NCI-H1417 (cell line): ENCODE data around the gene PSD2.
A peak's percentile ranks its signal among the peaks of the same experiment; 100 is the strongest.

Source experiments
- DNase-seq, 3 experiments: peaks; one replicate each; lab custom pipeline; 2025; lab: John Stamatoyannopoulos, UW

Gene PSD2

GRCh38 chr5:139855946-139856540 is 60.4 kb downstream of the PSD2 start:
- no peak for DNase-seq

DNA sequence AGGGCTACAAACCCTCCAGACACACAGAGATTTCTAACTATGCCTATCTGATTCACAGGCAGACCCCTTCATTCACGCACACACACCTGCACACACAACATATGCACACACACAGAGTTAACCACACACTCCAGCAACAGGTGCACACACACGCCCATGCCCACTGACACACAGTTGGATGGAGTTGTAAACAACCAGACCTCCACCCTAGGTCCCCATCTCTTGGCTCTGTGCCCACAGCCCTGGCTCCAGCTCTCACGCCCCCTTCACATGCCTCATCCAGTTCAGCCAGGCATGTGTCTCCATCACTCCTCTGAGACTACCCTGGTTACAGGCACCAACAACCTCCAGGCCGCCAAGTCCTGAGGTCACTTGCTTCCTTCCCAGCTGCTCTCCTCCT is 61.1 kb downstream of the PSD2 start:
- peak; percentile 34 to 72 (median 43) for DNase-seq

DNA sequence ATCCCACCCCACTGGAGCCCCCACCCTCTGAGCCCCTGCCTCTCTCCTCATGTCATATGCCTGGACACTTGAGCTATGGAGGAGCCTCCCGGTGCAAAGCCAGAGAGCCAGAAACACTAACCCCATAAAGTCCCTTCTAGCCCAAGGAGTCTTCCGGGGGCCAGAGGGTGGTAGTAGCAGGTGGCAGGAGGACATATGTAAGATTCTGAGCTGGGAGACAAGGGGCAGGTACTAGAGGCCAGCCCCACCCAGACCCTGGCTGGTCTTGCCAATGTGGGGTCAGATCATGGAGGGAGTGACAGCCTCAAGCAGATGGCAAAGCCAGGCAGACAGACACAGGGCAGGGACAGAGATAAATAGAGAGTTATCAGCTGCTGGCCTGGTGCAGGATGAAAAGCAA is 63.4 kb downstream of the PSD2 start:
- DNase-seq, result no peak

DNA sequence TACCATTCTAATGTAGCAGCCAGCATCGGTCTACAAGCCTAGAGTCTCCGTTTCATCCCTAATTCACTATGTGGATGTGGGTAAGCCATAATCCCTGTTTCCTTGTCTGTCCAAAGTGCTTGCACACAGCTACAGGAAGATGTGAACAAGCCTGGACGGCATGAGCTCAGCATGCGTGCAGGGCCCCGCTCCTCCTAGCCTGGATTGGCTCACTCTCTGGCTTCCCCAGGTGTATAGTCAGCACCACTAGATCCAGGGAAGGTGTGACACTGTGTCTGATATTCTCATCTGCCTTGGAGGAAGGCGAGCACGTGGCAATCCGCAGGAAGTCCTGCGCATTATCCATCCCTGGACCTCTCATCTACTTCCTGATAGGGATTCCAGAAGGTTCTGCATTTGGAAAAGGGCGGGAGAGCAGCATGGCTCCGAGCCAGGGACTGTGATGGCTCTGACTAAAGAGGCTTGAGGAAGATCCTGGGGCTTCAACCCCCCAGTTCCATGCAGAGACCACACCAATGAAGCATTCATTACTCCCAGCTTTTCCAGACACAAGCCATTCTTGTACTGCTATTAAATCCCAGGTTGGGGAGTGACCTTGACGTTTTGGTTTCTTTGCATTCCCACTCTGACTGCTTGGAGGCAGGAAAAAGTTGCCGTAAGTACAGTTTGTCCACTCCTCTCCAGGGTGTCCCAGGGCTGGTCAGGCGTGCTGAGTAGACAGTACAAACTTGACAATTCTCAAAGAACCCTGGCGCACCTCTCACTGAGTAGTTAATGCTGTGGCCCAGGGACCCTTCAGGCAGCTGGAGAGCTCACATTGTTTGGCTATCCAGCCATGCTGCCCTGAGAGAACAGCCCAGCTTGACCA is 65.6 kb downstream of the PSD2 start:
- no peak for DNase-seq

- DNase-seq, result no peak
These were observed 66.2 kb downstream of the PSD2 start for GRCh38 chr5:139861889-139862207.

GRCh38 chr5:139862313-139862712 is 66.7 kb downstream of the PSD2 start:
- no peak for DNase-seq

- DNase-seq, result no peak
These were observed 67.2 kb downstream of the PSD2 start for GRCh38 chr5:139862803-139863202.

DNA sequence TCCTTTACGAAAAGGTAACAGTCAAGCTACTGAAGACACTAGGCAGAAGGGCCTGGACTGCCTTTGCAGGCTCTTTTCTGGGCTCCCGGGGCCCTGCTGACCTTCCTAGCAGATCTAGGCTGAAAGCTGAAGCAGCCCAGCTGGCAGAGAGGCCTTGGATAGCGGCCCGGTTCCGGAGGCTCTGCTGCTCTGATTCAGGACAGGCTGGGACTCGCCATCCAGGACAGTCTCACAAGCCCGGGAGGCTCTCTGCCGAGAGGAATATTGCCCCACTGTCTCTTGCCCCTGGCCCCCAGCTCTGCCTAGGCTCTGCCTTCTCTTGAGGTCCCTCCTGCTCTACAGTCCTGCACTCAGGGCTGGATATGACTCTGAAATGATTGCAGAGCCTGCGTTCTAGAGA is 67.8 kb downstream of the PSD2 start:
- no peak for DNase-seq

- peak; percentile 9 to 57 (median 47) for DNase-seq
These were observed 68.4 kb downstream of the PSD2 start for GRCh38 chr5:139863855-139864558.

DNA sequence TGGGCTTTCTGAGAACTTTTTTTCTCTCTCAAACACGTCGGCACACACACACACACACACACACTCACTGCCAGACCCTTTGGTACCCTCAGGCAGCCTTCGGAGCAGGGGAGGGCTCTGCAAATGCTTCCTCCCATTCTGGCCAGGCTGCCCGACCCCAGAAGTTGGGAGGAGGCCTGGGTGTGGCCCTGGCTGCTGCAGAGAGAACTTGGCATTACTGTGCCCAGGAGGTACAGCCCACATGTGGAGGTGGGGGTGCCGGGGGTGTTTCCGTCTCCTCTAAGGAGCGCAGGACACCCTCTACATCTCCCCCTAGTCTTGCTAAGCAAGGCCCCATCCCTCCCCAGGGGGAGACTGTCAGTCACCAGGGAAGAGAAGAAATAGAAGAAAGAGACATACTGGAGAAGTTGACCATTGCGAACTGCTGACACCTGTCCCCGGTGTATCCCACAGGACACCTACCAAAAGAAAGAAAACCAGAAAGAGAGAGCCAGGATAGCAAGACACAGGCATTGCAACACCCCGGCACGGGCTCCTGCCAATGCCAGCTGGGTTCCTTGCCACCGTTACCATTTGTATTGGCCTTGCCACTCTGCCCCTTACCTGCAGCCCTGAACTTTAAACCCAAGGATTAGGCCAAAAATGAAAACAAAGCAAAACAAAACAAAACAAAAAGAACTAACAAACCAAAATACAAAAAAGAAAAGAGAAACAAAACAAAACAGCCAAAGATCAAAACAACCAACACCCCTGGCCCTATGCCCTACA is 69.3 kb downstream of the PSD2 start:
- DNase-seq, result no peak

GRCh38 chr5:139867109-139867508 is 71.5 kb downstream of the PSD2 start:
- DNase-seq, result no peak

GRCh38 chr5:139867581-139867980 is 72.0 kb downstream of the PSD2 start:
- DNase-seq, result no peak

DNA sequence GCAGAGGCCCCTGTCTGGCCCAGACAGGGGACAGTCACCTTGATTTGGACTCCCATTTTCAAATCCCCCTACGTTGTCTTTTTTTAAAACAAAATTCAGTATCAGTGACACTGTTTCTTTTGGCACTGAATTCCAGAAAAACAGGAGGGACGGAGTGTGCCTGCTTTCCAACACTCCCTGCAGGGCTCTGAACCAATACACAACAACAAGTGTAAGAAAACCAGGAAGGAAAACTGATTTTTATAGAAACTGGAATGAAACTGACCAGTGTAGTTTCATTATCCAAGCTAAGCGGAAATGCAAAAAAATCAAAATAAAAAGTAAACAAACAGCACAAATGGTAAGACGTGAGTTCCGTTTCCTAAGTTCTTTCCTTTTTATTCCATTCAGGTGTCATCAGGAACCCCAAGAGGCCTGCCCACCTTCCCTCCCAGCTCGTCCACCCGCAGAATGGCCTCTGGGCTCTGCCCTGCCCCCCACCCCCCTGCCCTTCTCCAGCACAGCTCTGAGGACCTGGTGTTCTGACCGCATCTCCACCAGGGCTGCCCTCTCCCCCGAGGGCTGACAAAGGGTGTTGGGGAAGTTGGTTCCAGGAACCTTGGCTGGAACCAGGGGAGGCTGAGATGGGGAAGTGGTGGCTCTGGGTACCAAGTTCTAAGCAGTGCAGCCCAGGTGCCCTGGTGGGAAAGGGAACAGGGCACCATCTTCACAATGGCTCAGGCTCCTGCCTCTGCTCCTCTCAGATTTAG is 73.6 kb downstream of the PSD2 start:
- no peak for DNase-seq

DNA sequence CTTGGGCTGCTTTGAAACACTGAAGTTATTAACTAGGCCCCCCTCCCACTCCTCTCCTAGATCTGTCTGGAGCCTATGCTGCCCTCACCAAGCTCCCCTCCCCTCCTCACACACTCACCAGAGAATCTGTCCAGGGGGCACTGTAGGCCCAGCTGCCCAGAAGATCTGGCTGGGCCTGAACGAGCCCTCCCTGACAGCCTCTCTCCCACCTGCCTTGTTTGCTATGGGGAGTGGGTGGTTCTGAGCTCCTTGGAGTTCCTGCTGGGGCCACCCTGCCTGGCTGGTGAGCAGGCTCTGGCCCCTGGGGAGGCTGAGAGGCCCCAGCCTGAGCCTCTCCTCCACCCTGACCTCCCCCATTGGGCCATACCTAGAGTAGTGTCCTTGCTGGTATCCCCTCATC is 75.1 kb downstream of the PSD2 start:
- no peak for DNase-seq

GRCh38 chr5:139871614-139872013 is 76.0 kb downstream of the PSD2 start:
- no peak for DNase-seq

GRCh38 chr5:139872052-139872766 is 76.6 kb downstream of the PSD2 start:
- DNase-seq, result no peak

DNA sequence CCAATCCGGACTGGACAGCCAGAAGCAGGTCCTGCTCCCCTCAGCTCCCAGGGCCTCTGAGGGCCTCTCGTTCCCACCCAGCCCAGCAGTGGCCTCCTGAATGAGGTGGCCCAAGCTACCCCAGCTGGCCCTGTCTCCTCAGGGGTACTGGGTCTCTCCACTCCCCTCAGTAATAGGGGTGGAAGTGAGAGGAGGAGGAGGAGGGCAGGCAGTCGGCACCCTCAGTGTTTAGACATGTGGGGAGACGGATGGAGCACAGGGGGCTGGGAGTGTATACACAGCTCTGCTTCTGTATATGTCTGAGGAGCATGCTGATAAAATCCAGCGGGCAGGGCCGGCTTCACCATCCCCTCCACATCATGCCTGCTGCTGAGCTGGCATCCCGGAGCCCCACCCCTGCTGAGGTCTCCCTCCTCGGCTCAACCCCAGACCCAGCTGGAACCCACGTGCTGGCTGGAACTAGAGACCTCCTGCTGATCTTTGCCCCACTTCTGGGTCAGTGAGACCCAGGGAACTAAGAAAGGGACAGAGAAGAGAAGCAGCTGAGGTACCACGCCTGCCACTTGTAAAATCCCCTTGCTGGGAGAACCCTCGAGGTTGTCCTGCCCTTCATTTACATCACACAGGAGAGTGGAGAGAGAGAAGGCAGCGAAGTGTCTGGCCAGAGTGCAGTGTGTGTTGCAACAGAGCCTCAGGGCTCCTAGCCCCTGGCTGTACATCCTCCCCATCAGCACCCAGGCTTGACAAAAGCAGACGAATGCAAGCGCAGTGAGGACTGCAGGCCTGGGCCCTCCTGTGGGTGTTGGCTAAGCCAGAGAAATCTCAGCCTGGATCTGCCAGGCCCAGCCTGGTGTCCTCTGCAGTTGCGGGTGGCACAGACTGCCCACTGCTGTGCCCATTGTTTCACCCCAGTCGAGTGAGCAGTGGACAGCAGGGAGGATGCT is 77.5 kb downstream of the PSD2 start:
- DNase-seq, result peak; percentile 4 to 50 (median 5)

DNA sequence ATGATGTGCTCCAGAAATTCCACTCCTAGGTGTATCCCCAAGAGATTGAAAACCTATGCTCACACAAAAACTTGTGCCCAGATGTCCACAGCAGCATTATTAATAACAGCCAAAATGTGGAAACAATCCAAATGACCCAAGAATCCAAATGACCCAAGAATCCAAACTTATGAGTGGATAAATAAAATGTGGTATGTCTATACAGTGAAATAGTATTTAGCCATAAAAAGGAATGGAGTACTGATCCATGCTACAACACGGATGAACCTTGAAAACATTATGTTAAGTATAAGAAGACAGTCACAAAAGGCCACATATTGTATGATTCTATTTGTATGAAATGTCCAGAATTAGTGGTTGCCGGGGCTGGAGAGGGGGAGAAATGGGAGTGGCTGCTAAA is 80.3 kb downstream of the PSD2 start:
- no peak for DNase-seq

GRCh38 chr5:139877129-139877597 is 81.6 kb downstream of the PSD2 start:
- no peak for DNase-seq

- DNase-seq, result no peak
These were observed 82.5 kb downstream of the PSD2 start for GRCh38 chr5:139878093-139878492.
